Duodenal mucosa (tissue), 2 donors: ENCODE data around the gene TXNDC12.
"Not testable (repeated sequence)": the region's sequence is repeated elsewhere in the genome, so short reads cannot be mapped to it uniquely, and the experiment has no call there.

Experiments
- H3K27ac ChIP-seq: one replicate; pipeline ENCODE4 v1.7.0; 2013; ENCODE audit warnings: low read depth, low read length
- H3K27me3 ChIP-seq, 2 donors: one replicate each; pipeline ENCODE4 v1.7.0; 2013; ENCODE audit warnings: low read length in 2 of 2, control low read depth in 1 of 2; ENCODE audit not compliant: insufficient read depth in 2 of 2, control insufficient read depth in 1 of 2
- H3K36me3 ChIP-seq, 2 donors: one replicate each; pipeline ENCODE4 v1.7.0; 2013; ENCODE audit warnings: low read length in 2 of 2, control low read depth in 1 of 2; ENCODE audit not compliant: insufficient read depth in 2 of 2, control insufficient read depth in 1 of 2
- H3K4me1 ChIP-seq, 2 donors: one replicate each; pipeline ENCODE4 v1.7.0; 2013; ENCODE audit warnings: low read length in 2 of 2, control low read depth in 1 of 2; ENCODE audit not compliant: insufficient read depth in 2 of 2, control insufficient read depth in 1 of 2
- H3K4me3 ChIP-seq, 2 donors: one replicate each; pipeline ENCODE4 v1.7.0; 2013; ENCODE audit warnings: low read length in 2 of 2, low read depth in 1 of 2
- H3K9ac ChIP-seq, 2 donors: one replicate each; pipeline ENCODE4 v1.7.0; 2013; ENCODE audit warnings: low read length in 2 of 2, low read depth in 1 of 2
- H3K9me3 ChIP-seq, 2 donors: one replicate each; pipeline ENCODE4 v1.7.0; 2013; ENCODE audit warnings: low read length in 2 of 2, control low read depth in 1 of 2; ENCODE audit not compliant: control insufficient read depth in 1 of 2

Gene TXNDC12

GRCh38 chr1:52032124-52032784, 22.7 kb downstream of the TXNDC12 start:
- H3K9ac ChIP-seq = peak overlapping the region; percentile 75 to 91
- no peaks in the 10 kb centered on the region for H3K9me3 ChIP-seq
- no peaks in the 10 kb centered on the region for H3K36me3 ChIP-seq
- H3K4me1 ChIP-seq = peaks cover 20 to 30% of the 10 kb centered on the region in 2 donors
- no peak overlapping the region for H3K27ac ChIP-seq
- H3K4me3 ChIP-seq = peak overlapping the region; percentile 94 to 98
- no peaks in the 10 kb centered on the region for H3K27me3 ChIP-seq

DNA sequence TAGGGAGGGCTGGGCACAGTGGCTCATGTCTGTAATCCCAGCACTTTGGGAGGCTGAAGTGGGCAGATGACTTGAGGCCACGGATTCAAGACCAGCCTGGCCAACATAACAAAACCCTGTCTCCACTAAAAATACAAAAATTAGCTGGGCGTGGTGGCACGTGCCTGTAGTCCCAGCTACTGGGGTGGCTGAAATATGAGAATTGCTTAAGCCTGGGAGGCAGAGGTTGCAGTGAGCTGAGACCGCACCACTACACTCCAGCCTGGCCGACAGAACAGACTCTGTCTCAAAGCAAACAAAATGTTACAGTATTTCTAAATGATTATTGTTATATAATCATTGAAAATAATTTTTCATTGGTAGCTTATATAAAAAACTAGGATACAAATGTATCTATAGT, 26.2 kb downstream of the TXNDC12 start:
- not testable (repeated sequence) for H3K9me3 ChIP-seq, H3K4me3 ChIP-seq, H3K27ac ChIP-seq, H3K27me3 ChIP-seq, H3K9ac ChIP-seq
- peaks cover 2 to 18% of the 10 kb centered on the region in 2 donors for H3K36me3 ChIP-seq
- H3K4me1 ChIP-seq = peaks cover 18 to 28% of the 10 kb centered on the region in 2 donors

DNA sequence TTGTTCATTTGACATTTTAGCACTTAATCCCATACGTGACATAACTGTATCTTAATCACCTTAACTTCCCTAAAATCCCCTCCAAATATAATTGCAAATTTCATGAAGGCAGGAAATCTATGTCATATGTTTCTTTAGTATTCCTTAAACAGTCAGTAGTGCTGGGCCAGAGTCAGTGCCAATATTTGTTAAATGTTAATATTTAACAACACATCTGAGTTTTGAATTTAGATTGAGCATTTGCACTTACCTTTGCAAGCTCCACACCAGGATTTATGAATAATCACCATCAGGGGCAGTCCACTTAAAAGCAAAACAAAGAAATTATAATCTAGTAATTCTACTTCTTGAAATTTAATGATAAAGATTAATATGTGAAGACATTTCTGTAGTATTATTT, 26.7 kb downstream of the TXNDC12 start:
- peaks cover 6 to 23% of the 10 kb centered on the region in 2 donors for H3K36me3 ChIP-seq
- H3K27ac ChIP-seq = no peak overlapping the region
- H3K9me3 ChIP-seq = no peaks in the 10 kb centered on the region
- H3K9ac ChIP-seq = no peak overlapping the region
- no peaks in the 10 kb centered on the region for H3K27me3 ChIP-seq
- H3K4me3 ChIP-seq = no peak overlapping the region
- peaks cover 17 to 25% of the 10 kb centered on the region in 2 donors for H3K4me1 ChIP-seq

DNA sequence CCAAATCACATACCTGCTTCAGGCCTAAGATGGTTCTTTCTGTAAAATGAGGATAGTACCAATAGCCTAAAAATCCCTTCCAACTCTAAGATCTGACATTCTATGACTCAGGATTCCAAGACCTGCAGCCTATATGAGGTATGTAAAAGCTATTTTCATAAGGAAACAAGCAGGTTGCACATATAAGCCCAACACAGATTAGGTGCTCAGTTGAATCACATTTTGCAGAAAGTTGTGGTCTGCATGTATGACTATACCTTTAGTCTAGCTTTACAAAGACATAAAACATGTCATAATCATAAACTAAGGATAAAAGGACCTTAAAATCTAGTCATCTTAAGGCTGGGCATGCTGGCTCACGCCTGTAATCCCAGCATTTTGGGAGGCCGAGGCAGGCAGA, 28.7 kb downstream of the TXNDC12 start:
- Histone ChIP-seq H3K27ac (no peak overlapping the region), H3K36me3 (peaks cover 17 to 40% of the 10 kb centered on the region in 2 donors), H3K4me1 (peaks cover 3 to 12% of the 10 kb centered on the region in 2 donors), H3K9ac (no peak overlapping the region), H3K27me3 (no peaks in the 10 kb centered on the region), H3K4me3 (no peak overlapping the region), H3K9me3 (no peaks in the 10 kb centered on the region)

- no peak overlapping the region for H3K27ac ChIP-seq
- H3K9me3 ChIP-seq = no peaks in the 10 kb centered on the region
- peaks cover 23 to 49% of the 10 kb centered on the region in 2 donors for H3K36me3 ChIP-seq
- H3K9ac ChIP-seq = no peak overlapping the region
- no peak overlapping the region for H3K4me3 ChIP-seq
- H3K27me3 ChIP-seq = no peaks in the 10 kb centered on the region
- no peaks in the 10 kb centered on the region for H3K4me1 ChIP-seq
Measured at GRCh38 chr1:52022133-52022532, 32.9 kb downstream of the TXNDC12 start.

GRCh38 chr1:52008071-52008809, 46.8 kb downstream of the TXNDC12 start:
- no peaks in the 10 kb centered on the region for H3K9me3 ChIP-seq
- peaks cover 0 to 3% of the 10 kb centered on the region in 2 donors for H3K27me3 ChIP-seq
- no peaks in the 10 kb centered on the region for H3K36me3 ChIP-seq
- H3K4me3 ChIP-seq = no peak overlapping the region
- H3K27ac ChIP-seq = no peak overlapping the region
- peaks cover 0 to 5% of the 10 kb centered on the region in 2 donors for H3K4me1 ChIP-seq
- H3K9ac ChIP-seq = no peak overlapping the region

DNA sequence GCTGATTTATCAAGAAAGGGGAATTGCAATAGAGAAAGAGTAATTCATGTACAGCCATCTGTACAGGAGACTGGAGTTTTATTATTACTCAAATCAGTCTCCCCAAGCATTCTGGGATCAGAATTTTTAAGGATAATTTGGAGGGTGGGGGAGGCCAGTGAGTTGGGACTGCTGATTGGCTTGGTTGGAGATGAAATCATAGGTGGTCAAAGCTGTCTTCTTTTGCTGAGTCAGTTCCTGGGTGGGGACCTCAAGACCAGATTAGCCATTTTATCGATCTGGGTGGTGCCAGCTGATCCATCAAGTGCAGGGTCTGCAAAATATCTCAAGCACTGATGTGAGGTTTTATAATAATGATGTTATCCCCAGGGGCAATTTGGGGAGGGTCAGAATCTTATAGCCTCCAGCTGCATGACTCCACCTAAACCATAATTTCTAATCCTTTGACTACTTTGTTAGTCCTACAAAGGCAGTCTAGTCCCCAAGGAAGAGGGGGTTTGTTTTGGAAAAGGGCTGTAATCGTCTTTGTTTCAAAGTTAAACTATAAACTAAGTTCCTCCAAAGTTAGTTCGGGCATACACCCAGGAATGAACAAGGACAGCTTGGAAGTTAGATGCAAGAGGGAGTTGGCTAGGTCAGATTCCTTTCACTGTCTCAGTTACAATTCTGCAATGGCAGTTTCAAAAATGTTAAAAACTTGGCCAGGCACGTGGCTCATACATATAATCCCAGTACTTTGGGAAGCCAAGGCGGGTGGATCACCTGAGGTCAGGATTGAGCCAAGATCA, 47.6 kb downstream of the TXNDC12 start:
- Histone ChIP-seq H3K27me3 (peaks cover 0 to 3% of the 10 kb centered on the region in 2 donors), H3K36me3 (no peaks in the 10 kb centered on the region), H3K4me1 (peaks cover 0 to 5% of the 10 kb centered on the region in 2 donors), H3K27ac (no peak overlapping the region), H3K9ac (no peak overlapping the region), H3K4me3 (no peak overlapping the region), H3K9me3 (no peaks in the 10 kb centered on the region)

DNA sequence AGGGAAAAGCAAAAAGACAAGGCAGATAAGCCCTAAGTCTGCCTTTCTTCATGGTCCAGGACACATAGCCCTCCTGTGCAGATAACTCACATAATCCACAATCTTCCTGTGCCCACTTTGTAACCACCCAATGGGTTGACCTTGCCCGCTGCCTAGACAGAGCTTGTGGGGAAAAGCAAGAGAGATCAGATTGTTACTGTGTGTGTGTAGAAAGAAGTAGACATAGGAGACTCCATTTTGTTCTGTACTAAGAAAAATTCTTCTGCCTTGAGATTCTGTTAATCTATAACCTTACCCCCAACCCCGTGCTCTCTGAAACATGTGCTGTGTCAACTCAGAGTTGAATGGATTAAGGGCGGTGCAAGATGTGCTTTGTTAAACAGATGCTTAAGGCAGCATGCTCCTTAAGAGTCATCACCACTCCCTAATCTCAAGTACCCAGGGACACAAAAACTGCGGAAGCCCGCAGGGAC, 48.9 kb downstream of the TXNDC12 start:
- H3K27me3 ChIP-seq, H3K27ac ChIP-seq, H3K4me3 ChIP-seq, H3K36me3 ChIP-seq, H3K9ac ChIP-seq, H3K4me1 ChIP-seq, H3K9me3 ChIP-seq: not testable (repeated sequence)

DNA sequence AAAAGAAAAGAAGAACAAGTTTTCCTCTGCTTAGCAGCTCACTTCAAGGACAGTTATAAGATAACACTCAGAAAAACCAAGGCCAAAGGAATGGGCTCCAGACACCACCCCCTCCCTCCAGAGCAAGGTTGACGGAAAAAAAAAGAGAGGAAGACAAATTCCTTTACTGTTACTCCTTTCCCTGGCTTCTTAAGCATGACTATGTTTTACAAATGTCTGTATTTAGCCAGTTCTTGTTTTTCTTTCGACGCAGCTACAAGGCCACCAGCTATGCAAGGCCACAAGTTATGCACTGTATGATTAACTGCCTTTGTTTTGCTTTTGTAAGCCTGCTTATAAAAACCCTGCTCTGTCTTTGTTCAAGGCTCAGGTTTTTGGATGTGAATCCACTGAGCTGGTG, 49.4 kb downstream of the TXNDC12 start:
- H3K4me3 ChIP-seq, H3K27ac ChIP-seq, H3K36me3 ChIP-seq, H3K9ac ChIP-seq, H3K27me3 ChIP-seq, H3K9me3 ChIP-seq, H3K4me1 ChIP-seq: not testable (repeated sequence)

GRCh38 chr1:52003877-52004276, 51.1 kb downstream of the TXNDC12 start:
- no peak overlapping the region for H3K4me3 ChIP-seq
- H3K27me3 ChIP-seq = peaks cover 0 to 3% of the 10 kb centered on the region in 2 donors
- no peak overlapping the region for H3K27ac ChIP-seq
- H3K36me3 ChIP-seq = no peaks in the 10 kb centered on the region
- peaks cover 0 to 5% of the 10 kb centered on the region in 2 donors for H3K4me1 ChIP-seq
- H3K9ac ChIP-seq = no peak overlapping the region
- H3K9me3 ChIP-seq = no peaks in the 10 kb centered on the region
